GM19099 (cell line): ENCODE data around the gene RSRC1.

Source experiments
- POLR2A ChIP-seq: IDR thresholded peaks from 3 replicates; pipeline ENCODE4 v1.6.1; 2011; ENCODE audit warnings: low read depth; ENCODE audit not compliant: insufficient read length; ENCODE audit errors: extremely low read depth

The RSRC1 gene

DNA sequence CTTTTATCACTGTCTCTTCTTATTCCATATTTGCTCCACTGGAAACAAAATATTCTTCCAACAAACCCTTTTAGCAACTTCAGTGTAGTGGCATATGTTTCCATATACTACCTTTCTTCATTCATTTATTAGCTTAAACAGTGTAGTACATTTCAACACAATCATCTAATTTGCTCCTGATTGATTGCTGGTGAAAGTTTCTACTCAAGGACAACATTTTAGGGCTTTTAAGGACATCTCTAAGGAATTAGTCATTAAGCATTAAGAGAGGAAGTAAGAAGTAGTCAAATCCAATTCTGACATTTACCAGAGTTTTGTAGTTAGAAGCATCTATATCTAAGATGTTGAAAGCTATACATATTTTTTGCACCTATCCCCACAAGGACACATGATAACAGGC is 55.8 kb downstream of the RSRC1 start:
- no peak for TF ChIP-seq POLR2A

DNA sequence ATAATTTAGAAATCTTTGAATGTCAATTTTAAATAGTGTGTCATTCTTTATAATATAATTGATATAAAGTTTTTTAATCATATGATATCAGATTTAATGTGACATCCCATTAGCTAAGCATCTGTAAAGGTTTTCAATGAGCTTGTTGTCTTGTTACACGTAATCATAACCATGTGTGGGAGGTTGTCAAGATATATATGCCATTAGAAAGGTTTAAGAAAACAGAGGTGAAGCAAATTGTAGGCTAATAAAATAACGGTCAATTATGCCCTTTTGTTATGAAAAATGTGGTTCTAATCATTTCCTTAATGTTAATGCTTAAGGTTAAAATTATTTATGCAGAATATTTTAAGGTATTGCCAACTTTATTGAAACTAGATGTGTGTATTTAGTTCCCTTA is 56.3 kb downstream of the RSRC1 start:
- TF ChIP-seq POLR2A: no peak

DNA sequence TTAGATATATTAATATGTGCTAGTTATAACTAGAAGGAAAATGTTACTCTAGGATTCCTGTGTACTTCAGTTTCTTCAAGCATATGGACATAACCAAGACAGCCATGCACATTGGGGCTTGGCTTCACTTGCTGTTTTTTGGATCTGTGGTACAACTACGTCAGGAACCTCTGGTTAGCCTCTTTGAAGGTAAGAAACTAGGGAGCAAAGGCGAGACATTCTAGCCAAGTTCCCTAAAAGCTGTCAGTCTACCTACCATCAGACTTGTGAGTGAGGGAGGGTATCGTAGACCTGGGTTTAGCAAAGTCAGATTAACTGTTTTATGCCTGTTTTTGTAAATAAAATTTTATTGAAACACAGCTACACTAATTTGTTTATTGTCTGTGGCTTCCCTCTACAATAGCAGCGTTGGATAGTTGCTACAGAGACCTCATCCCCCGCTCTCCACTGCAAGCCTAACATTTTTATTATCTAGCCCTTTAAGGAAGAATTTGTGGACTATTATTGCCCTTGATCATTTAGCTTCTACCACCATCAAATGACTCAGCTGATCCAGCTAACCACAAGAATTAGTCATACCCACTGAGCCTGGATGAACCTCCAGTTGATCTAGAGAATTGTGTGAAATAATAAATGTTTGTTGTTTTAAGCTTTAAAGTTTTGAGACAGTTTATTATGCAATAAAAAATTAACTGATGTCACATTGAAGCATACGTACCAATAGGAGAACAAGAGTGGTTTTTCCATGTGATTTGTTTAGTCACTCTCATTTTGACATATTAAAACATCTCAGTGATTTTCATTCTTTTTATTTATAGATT is 58.1 kb downstream of the RSRC1 start:
- TF ChIP-seq POLR2A: no peak

DNA sequence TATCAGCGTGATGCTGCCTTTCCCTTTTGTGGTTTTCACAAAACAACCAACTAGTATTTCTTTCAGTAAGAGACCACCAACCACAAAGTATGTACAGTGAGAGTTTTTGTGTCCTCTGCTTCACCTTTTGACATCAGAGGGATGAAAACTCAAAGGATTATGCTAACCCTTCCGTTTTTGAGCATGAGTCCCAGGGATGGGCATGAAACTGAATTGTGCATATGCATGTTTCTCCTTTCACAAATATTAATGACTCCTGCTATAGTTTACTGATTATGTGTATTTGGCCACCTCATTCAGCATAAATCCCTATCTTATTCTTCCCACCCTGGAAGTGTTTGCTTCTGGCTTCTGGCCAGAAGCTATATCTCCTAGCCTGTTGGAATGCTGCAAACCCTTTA is 59.2 kb downstream of the RSRC1 start:
- no peak for TF ChIP-seq POLR2A

DNA sequence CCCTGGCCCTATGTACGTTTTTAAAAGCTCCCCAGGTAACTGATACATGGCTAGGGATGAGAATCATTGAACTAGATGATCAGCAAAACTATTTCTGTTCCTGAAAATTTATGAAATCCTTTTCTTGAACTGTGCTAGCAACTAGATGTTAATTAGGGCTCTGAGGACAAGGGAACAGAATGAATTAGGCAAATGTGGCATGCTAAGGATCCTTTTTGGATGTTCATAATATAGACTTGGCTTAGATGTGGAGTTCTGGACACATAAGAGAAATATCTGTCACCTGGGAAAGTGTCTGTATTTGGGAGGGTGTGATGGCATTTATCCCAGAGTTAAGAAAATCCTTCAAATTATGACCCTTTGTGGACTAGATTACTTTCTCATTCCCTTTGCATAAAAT is 71.2 kb downstream of the RSRC1 start:
- TF ChIP-seq POLR2A: no peak

DNA sequence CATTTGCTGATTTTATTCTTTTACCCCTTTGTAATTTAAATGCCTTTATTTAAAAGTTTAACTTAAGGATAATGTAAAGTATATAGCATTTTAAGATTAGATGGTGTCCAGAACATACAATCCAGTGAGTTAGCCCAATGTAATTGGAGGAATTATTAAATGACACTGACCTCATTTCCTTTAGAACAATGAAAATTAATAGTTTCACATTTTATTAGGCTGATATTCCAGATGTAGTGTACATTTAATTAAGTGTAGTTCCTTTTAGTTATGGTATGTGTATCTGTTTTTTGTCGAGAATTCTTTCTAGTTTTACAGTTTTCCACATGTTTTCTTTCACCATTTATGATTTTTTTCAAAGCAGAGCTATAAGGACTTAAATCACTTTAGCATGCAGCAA is 75.8 kb downstream of the RSRC1 start:
- TF ChIP-seq POLR2A: no peak

DNA sequence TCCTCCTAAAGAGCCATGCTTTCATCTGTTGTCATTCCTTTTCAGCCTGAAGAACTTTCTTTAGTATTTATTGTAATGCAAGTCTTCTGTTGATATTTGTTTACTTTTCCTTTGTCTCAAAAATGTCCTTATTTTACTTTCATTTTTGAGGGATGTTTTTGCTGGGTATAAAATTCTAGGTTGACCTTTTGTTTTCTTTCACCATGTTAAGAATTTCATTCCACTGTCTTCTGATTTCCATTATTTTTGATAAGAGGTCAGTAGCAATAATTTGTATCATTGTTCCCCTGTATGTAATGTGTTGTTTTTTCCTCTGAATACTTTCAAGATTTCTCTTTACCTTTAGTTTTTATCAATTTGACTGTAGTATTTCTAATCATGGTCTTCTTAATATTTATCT is 91.1 kb downstream of the RSRC1 start:
- TF ChIP-seq POLR2A: no peak

DNA sequence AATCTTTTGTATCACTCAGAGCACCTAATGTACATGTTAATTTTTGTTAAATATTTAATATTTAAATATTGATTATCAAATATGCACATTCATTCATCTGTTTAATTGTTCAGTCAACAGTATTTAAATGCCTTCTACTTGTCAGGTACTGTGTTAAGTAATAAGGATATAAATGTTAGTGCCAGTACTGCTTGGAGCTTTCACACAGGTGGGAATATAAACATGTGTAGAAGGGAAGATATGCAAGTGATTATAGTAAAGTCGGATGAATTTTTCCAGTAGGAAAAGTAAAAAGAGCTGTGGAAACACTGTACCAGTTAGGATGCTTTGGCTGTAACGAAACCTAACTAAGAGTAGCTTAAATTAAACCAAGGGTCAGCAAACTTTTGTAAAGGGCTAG is 95.4 kb downstream of the RSRC1 start:
- TF ChIP-seq POLR2A: no peak

DNA sequence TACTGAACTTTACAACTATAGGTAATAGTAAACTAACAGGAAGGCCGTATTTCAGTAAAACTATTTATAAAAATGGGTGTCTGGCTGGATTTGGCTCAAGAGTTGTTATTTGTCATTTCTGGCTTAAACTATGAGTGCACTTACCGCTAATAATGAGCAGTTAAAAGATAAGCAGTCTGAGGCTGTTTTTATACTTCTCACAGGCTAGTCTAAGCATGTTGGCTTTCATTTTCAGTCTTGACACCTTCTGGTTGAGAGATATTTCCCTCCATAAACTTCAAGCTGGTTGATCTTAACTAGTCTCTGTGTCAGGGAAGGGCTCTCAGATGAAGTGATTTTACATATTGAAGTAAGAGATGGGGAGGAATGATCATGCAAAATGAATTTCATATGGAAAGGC is 96.1 kb downstream of the RSRC1 start:
- no peak for TF ChIP-seq POLR2A

DNA sequence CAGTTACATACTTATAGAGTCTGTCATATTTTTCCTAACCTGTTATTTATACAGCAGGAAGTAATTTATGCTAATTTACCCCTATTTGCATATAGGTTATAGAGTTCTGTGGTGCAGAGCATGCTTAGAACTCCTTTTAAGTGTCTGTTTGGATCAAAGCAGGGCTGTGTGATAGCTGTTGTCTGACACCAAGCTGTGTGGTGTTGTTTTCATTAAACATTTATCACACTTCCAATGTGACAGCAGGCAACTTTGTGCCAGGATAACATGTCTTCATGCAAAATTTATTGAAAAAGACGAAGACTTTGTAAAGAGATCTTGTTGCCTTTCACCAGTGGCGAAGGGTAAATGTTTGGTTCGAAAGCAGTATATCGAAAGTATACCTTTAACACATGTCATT is 100.2 kb downstream of the RSRC1 start:
- TF ChIP-seq POLR2A: no peak

DNA sequence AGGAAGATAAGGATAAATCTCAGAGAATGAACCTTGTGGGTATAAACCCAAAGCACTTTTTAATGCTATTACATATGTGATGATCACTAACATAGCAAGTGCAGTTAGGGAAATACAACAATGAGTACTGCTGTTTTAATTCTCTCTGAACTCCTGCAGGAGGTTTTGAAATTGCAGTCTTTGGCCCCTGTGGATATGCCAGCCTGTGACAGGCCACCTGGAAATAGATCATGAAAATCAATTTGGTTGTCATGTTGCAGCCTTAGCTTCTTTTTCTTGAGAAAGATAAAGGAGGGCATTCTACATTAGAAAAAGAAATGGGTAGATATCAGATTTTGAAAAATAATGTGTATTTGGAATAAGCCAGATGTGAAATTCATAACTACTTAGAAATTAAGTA is 103.6 kb downstream of the RSRC1 start:
- TF ChIP-seq POLR2A: no peak

DNA sequence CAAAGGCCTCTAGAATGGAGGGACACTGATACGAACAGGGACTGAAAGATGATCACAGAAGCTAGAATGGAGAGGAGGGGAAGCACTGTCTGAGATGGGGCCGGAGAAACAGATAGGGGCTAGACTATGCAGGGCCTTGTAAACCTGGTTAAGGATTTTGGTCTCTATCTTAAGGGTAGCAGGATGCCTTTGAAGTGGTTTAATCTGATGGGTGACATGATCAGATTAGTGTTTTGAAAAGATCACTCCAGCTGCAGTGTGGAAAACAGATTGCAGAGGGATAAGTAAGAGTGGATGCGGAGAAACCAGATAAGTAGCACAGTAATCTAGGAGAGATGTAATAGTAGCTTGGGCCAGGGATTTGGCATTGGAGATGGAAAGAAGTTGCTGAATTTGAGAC is 108.1 kb downstream of the RSRC1 start:
- TF ChIP-seq POLR2A: no peak

DNA sequence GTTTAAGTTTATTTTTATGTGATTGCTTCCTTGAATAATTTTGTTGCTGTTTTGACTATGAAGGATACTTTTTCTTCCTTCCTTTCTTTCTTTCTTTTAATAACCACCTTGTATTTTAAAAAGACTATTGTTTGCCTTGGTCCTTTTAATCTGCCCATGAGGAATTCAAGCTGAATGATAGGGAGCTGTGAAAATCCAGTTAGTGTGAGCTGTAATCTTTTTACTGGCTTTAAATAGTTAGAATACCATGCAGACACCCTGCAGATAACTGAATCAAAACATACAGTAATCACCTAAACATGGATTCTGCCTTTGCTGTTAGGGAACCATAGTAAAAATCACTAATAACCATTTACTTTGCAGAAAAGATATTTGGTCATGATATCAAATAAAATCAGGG is 110.7 kb downstream of the RSRC1 start:
- TF ChIP-seq POLR2A: no peak

DNA sequence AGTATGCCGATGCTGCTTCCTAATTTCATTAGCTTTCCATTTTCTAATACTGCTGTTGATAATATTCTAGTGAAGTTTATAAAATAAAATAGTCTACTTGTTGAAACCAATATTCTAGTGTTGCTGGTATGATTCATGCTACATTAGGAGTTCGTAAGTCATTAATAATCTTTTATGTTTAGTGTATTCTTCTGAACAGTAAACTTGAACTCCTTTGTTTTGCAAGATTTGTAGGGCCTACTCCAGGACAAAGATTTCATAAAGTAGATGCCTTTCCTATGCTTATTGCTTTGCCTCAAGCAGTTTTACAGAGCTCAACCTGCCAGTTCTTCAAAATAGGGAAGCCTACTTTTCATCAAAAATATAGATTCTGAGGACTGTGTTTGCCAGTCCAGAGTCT is 111.5 kb downstream of the RSRC1 start:
- TF ChIP-seq POLR2A: no peak

DNA sequence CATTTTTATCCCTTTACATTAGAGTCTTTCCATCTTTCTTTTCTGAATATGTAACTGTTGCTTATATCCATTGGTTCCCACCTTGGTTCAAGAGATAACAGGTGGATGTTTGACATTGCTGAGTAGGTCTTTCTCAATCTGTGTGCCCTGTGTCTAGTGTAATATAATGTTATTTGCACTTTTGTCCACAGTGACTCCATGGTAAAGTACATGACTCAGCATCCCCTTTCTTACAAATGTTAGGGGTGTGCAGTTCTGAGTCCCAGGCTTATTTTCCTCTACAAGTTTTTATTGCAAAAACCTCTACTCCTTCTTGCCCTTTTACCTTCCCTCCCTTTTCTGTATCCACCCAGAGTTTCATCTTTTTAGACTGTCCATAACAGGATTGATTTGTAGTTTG is 116.5 kb downstream of the RSRC1 start:
- no peak for TF ChIP-seq POLR2A

DNA sequence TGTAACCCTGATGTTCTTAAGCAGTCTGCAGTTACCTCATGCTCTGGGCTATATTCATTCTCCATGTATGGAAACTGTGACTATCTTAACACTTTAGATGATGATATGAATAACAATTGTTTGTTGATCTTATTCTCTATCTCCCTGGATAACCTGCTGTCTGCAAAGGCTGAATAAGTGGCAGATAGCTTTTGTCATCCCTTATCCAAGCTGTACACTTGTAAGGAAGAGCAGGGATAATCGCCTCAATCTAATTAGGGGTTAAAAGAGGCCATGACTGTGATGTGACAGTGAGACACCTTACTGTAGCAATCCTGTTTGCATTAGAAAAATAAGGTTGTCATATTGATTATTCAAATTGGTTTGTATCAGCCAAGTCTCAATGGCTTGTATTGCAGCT is 123.9 kb downstream of the RSRC1 start:
- no peak for TF ChIP-seq POLR2A

DNA sequence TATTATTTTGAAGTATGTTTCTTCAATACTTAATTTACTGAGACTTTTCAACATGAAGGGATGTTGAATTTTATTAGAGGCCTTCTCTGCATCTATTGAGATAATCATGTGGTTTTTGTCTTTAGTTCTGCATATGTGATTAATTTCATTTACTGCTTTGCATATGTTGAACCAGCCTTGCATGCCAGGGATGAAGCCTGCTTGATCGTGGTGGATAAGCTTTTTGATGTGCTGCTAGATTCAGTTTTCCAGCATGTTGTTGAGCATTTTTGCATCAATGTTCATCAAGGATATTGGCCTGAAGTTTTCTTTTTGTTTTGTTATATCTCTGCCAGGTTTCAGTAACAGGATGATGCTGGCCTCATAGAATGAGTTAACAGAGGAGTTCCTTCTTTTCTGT is 134.4 kb downstream of the RSRC1 start:
- TF ChIP-seq POLR2A: no peak
